Endothelial cell of umbilical vein (primary cell): Measurements from ENCODE around the gene LRRC32. TPM values are rescaled to one million over a fixed set of nuclear protein-coding genes. Genes with fewer than 3 reads are reported as not detected.

ENCODE experiments used
- BruUV-seq: library from RNA; stranded (reverse); fragments of 400-500 nt; replicated peaks from 2 replicates; lab custom pipeline; 2021; lab: Mats Ljungman, UMichigan
- CTCF ChIA-PET: fragments of 300-600, 350-600 bp; sonication (Branson Sonifier 250); formaldehyde crosslinking; loops from one replicate; lab custom pipeline; 2021; ENCODE audit warnings: antibody characterized with exemption, inconsistent platforms; lab: Charles Lee
- POLR2A ChIA-PET: fragments of 300-600, 350-600 bp; sonication (Branson Sonifier 250); formaldehyde crosslinking; loops from one replicate; lab custom pipeline; 2021; ENCODE audit warnings: antibody characterized with exemption, inconsistent platforms; lab: Charles Lee
- DNase-seq: peaks from one replicate; pipeline ENCODE4 v3.0.0-alpha.2; 2011; ENCODE audit warnings: low read depth, low spot score
- FAIRE-seq: peaks from 2 replicates; lab custom pipeline; 2011; peaks lifted over from hg19 to GRCh38; lab: Jason Lieb, UNC
- H2AFZ ChIP-seq: 2 replicates; pipeline ENCODE4 v1.6.0; 2012; ENCODE audit warnings: low read depth, low read length, control low read depth, inconsistent platforms
- H3K27ac ChIP-seq: 2 replicates; pipeline ENCODE4 v1.5.1; 2011; ENCODE audit warnings: low read depth, mild to moderate bottlenecking, control low read depth, low read length, moderate library complexity; ENCODE audit not compliant: insufficient read depth
- H3K27me3 ChIP-seq, 2 experiments: 2 replicates each; pipeline versions ENCODE4 v1.6.0 to v1.6.1; 2011; ENCODE audit warnings: low read length in 2 of 2, mixed read lengths in 1 of 2; ENCODE audit not compliant: control insufficient read depth in 2 of 2, insufficient read depth in 2 of 2
- H3K36me3 ChIP-seq, 2 experiments: 2 replicates in 1 of 2; 3 replicates in 1 of 2; pipeline ENCODE4 v1.5.1; 2011; ENCODE audit warnings: low read length in 2 of 2, mild to moderate bottlenecking in 1 of 2, moderate library complexity in 1 of 2; ENCODE audit not compliant: control insufficient read depth in 2 of 2, insufficient read depth in 2 of 2; ENCODE audit errors: extremely low read depth in 1 of 2
- H3K4me1 ChIP-seq: 3 replicates; pipeline ENCODE4 v1.5.1; 2011; ENCODE audit warnings: mild to moderate bottlenecking, low read length; ENCODE audit not compliant: control insufficient read depth, insufficient read depth; ENCODE audit errors: extremely low read depth
- H3K4me2 ChIP-seq: 2 replicates; pipeline ENCODE4 v1.6.1; 2011; ENCODE audit warnings: low read length, control low read depth, mixed read lengths; ENCODE audit not compliant: insufficient read depth
- H3K4me3 ChIP-seq, 3 experiments: fragments of 200-600 bp in 1 of 3; sonication (generic), shearing (Covaris generic) in 1 of 3; replicated peaks in 1 of 3; 2 replicates each; pipeline ENCODE4 v1.5.1; 2011 to 2016; ENCODE audit warnings: control low read depth in 3 of 3, low read length in 3 of 3, mild to moderate bottlenecking in 2 of 3, inconsistent platforms in 1 of 3, low read depth in 1 of 3, moderate library complexity in 1 of 3; ENCODE audit not compliant: insufficient read depth in 1 of 3
- H3K79me2 ChIP-seq: 2 replicates; pipeline ENCODE4 v1.6.0; 2012; ENCODE audit warnings: low read length, inconsistent platforms; ENCODE audit not compliant: control insufficient read depth, insufficient read depth
- H3K9ac ChIP-seq: replicated peaks from 2 replicates; pipeline ENCODE3; 2011; ENCODE audit warnings: low read length, control low read depth; ENCODE audit not compliant: insufficient read depth; ENCODE audit errors: extremely low read depth
- H3K9me1 ChIP-seq: replicated peaks from 3 replicates; pipeline ENCODE4 v1.6.0; 2011; ENCODE audit warnings: mild to moderate bottlenecking, low read length; ENCODE audit not compliant: control insufficient read depth, insufficient read depth; ENCODE audit errors: extremely low read depth
- H3K9me3 ChIP-seq: replicated peaks from 2 replicates; pipeline ENCODE4 v1.5.1; 2012; ENCODE audit warnings: low read length, inconsistent platforms; ENCODE audit not compliant: control insufficient read depth, insufficient read depth
- H4K20me1 ChIP-seq: replicated peaks from 2 replicates; pipeline ENCODE3; 2011; ENCODE audit warnings: mild to moderate bottlenecking, low read length; ENCODE audit not compliant: control insufficient read depth, insufficient read depth; ENCODE audit errors: extremely low read depth
- CTCF ChIP-seq, 2 donors: IDR thresholded peaks; 1 replicate in 1 of 2; 2 replicates in 1 of 2; pipeline ENCODE4 v1.5.1; 2011; ENCODE audit warnings: low read length in 2 of 2, mild to moderate bottlenecking in 2 of 2, moderate library complexity in 2 of 2, control low read depth in 1 of 2, inconsistent platforms in 1 of 2, low read depth in 1 of 2; ENCODE audit not compliant: insufficient read depth in 1 of 2; ENCODE audit errors: extremely low read depth in 1 of 2
- EZH2 ChIP-seq: IDR thresholded peaks from 2 replicates; pipeline ENCODE4 v1.6.1; 2012; ENCODE audit warnings: borderline replicate concordance, low read depth, mild to moderate bottlenecking, moderate library complexity, low read length, inconsistent platforms; ENCODE audit not compliant: severe bottlenecking
- FOS ChIP-seq: IDR thresholded peaks from 2 replicates; pipeline ENCODE4 v1.6.1; 2011; ENCODE audit warnings: mild to moderate bottlenecking, low read length, moderate library complexity, borderline replicate concordance; ENCODE audit not compliant: insufficient read depth
- GATA2 ChIP-seq: IDR thresholded peaks from 2 replicates; pipeline ENCODE4 v1.7.0; 2011; ENCODE audit warnings: low read depth, mild to moderate bottlenecking, moderate library complexity, mixed read lengths, low read length; ENCODE audit not compliant: insufficient read length, insufficient read depth
- JUN ChIP-seq: IDR thresholded peaks from 2 replicates; pipeline ENCODE4 v1.6.1; 2011; ENCODE audit warnings: borderline replicate concordance, low read depth; ENCODE audit not compliant: insufficient read length, insufficient read depth
- MAX ChIP-seq: IDR thresholded peaks from 2 replicates; pipeline ENCODE4 v1.6.1; 2011; ENCODE audit not compliant: insufficient read depth, insufficient read length
- MYC ChIP-seq: IDR thresholded peaks from one replicate; pipeline ENCODE4 v1.6.1; 2011; ENCODE audit warnings: mild to moderate bottlenecking, low read depth, low read length
- POLR2A ChIP-seq: IDR thresholded peaks from 2 replicates; pipeline ENCODE4 v1.6.1; 2012; ENCODE audit warnings: low read depth, mild to moderate bottlenecking, control low read depth, low read length
- POLR2AphosphoS5 ChIP-seq: IDR thresholded peaks from 2 replicates; pipeline ENCODE4 v1.6.1; 2012; ENCODE audit warnings: low read depth, mild to moderate bottlenecking, control low read depth, low read length, moderate library complexity; ENCODE audit not compliant: insufficient read depth
- dilution Hi-C: fragments of 300-500 bp; cut with MboI; formaldehyde crosslinking; loops from one replicate; pipeline ENCODE4 v1.15.0; 2019; ENCODE audit warnings: low sequenced_read_pairs; ENCODE audit not compliant: extremely low pct_ligation_motif_present
- intact Hi-C: fragments of 100-400 bp; cut with micrococcal nuclease; formaldehyde crosslinking; loops from one replicate; pipeline ENCODE4 v1.10.0; 2022
- polyA plus RNA-seq, 4 experiments: library from polyadenylated mRNA; depleted of rRNA in 3 of 4; stranded (reverse) in 3 of 4; unstranded in 1 of 4; fragments of >200 nt; gene quantifications; 2 replicates each; pipeline versions ENCODE4 v1.2.1 to v1.2.3, GENCODE V29; 2011 to 2012; ENCODE audit warnings: missing spikeins in 1 of 4
- total RNA-seq: library from RNA; stranded (reverse); gene quantifications from 2 replicates; pipeline ENCODE4 v1.2.3, GENCODE V29; 2021

The LRRC32 gene
- total and polyA plus RNA-seq, 2 donors (not counting 3 experiments of a cell fraction or from before 2014, with no cell fraction given) = 77.2 to 117 TPM

GRCh38 chr11:76695133-76695532 lies 24.6 kb upstream of the LRRC32 start:
- Histone ChIP-seq H3K4me2 (no peak overlapping the region), H3K9me1 (no peaks in the 10 kb centered on the region), H4K20me1 (no peaks in the 10 kb centered on the region), H3K27ac (peak overlapping the region; percentile 72), H3K4me3 (no peak overlapping the region), H3K9ac (no peak overlapping the region), H3K79me2 (no peaks in the 10 kb centered on the region), H3K4me1 (peaks cover 30% of the 10 kb centered on the region), H3K36me3 (no peaks in the 10 kb centered on the region), H3K27me3 (no peaks in the 10 kb centered on the region), H3K9me3 (no peaks in the 10 kb centered on the region), H2AFZ (no peak overlapping the region)
- CTCF ChIA-PET = interaction anchor here (0.7 to 2.9 kb wide), 6 partner anchors 9 to 488 kb away, joined by 3 to 11 read pairs (median 6); no protein-coding TSS in a partner anchor
- intact Hi-C loops (no loop called here), dilution Hi-C loops (no loop called here)
- BruUV-seq = no TSS peak
- no peak for DNase-seq
- TF ChIP-seq EZH2 (no peak), CTCF (IDR thresholded peaks at IDR 0.05; ENCODE audit: extremely low read depth in 1 of 2, insufficient read depth in 1 of 2, low read depth in 1 of 2, low read length in 2 of 2) (peak in 1 of 2 donors; percentile 18), MAX (no peak), POLR2AphosphoS5 (no peak), JUN (no peak), GATA2 (no peak), MYC (no peak), FOS (no peak), POLR2A (no peak)
- POLR2A ChIA-PET = no interaction called here
- peak; percentile 54 for FAIRE-seq
